Right lobe of liver (tissue), 4 donors: ENCODE measurements around the gene DIP2C.

Source experiments
- POLR2A ChIP-seq: fragments of 450-650 bp; IDR thresholded peaks from one replicate; pipeline ENCODE4 v1.6.1; 2017; ENCODE audit warnings: antibody characterized with exemption, mild to moderate bottlenecking
- TF ChIP-seq, protein P1 (sequence below), 4 donors: fragments of 200-600 bp in 3 of 4; fragments of 450-650 bp in 1 of 4; IDR thresholded peaks; one replicate each; pipeline versions ENCODE4 v1.5.1 to v1.8.0; 2016 to 2022; ENCODE audit warnings: antibody characterized with exemption in 4 of 4, mild to moderate bottlenecking in 2 of 4
- donor health status: DM: no; HTN: no; CAD: no.
- donor health status: DM: no; HTN: no; CAD: no.
- donor health status: DM: no; HTN: yes; CAD: no.

DNA sequence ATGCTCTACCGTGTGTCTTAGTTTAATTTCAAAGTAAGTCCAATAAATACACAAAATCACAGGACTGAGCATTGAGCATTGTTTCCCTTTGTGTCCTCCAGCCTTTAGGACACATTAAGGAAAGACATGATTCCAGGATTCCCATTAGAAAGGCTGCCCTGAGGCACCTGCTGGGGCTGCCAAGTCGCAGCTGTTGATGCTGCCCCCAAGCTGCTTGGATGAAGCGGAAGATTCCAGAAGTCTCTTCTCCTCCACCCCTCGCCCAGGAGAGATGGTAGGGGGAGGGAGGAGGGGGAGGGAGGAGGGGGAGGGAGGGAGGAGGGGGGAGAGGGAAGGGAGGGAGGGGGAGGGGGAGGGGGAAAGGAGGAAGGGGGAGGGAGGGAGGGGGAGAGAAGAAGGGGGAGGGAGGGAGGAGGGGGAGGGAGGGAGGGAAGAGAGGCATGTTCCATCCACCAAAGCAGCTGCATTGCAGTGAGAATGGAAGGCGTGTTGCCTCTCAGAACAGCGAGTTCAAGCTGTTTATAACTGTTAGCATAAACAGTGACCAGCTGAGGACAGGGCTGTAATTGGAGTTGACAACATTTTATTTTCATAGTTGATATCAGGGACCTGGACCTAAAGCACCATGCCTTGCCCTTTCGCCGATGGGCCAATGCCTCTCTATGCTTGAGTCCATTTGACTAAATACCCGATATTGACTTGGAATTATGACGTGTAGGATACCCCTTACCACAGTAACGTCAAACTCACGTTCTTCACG lies 67.3 kb downstream of the DIP2C start:
- TF ChIP-seq, protein P1, sequence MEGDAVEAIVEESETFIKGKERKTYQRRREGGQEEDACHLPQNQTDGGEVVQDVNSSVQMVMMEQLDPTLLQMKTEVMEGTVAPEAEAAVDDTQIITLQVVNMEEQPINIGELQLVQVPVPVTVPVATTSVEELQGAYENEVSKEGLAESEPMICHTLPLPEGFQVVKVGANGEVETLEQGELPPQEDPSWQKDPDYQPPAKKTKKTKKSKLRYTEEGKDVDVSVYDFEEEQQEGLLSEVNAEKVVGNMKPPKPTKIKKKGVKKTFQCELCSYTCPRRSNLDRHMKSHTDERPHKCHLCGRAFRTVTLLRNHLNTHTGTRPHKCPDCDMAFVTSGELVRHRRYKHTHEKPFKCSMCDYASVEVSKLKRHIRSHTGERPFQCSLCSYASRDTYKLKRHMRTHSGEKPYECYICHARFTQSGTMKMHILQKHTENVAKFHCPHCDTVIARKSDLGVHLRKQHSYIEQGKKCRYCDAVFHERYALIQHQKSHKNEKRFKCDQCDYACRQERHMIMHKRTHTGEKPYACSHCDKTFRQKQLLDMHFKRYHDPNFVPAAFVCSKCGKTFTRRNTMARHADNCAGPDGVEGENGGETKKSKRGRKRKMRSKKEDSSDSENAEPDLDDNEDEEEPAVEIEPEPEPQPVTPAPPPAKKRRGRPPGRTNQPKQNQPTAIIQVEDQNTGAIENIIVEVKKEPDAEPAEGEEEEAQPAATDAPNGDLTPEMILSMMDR (IDR thresholded peaks at IDR 0.05): no peak
- TF ChIP-seq POLR2A: no peak
